Measurements from ENCODE around the gene BCL7C. TPM values are rescaled to one million over a fixed set of nuclear protein-coding genes. Genes with fewer than 3 reads are reported as not detected.
"Not testable (repeated sequence)": the region's sequence is repeated elsewhere in the genome, so short reads cannot be mapped to it uniquely, and the experiment has no call there.

Gene BCL7C
- total RNA-seq, 2 experiments from 2014 or later = 17.8 to 19.1 TPM

- H3K27ac Mint-ChIP-seq = no peak overlapping the region
- ChIA-PET CTCF (interaction anchor here (0.6 to 0.7 kb wide), 2 partner anchors 18 to 32 kb away, joined by 3 read pairs; no protein-coding TSS in a partner anchor), POLR2A (no interaction called here)
- H3K4me3 ChIP-seq (ENCODE audit: low read length) = no peak overlapping the region
- intact Hi-C loops (cut with DNase I, micrococcal nuclease) = no loop called here
- no peak overlapping the region for H3K4me3 Mint-ChIP-seq
- no peaks in the 10 kb centered on the region for H3K36me3 ChIP-seq (ENCODE audit: insufficient read depth, low read length)
- H3K27me3 ChIP-seq (ENCODE audit: control insufficient read depth in 1 of 2, insufficient read depth in 2 of 2, low read length in 2 of 2) = no peaks in the 10 kb centered on the region
- TF ChIP-seq CTCF (IDR thresholded peaks at IDR 0.05) = no peak
- DNase-seq (no peak), ATAC-seq (ENCODE audit: poor library complexity) (no peak)
- H3K27ac ChIP-seq (ENCODE audit: low read depth in 1 of 2, low read length in 2 of 2) = no peak overlapping the region
- H3K4me1 ChIP-seq (ENCODE audit: insufficient read depth, low read length) = peaks cover 14% of the 10 kb centered on the region
- no peaks in the 10 kb centered on the region for H3K9me3 ChIP-seq (ENCODE audit: control insufficient read depth in 1 of 2, insufficient read depth in 1 of 2, low read length in 2 of 2)
- peaks cover 23% of the 10 kb centered on the region for H3K36me3 Mint-ChIP-seq (ENCODE audit: low read depth)
- H3K4me1 Mint-ChIP-seq (ENCODE audit: low read depth) = peaks cover 17% of the 10 kb centered on the region
- no peaks in the 10 kb centered on the region for H3K9me3 Mint-ChIP-seq
- no peaks in the 10 kb centered on the region for H3K27me3 Mint-ChIP-seq
Measured at GRCh38 chr16:30870904-30871303, 23.0 kb downstream of the BCL7C start.

- POLR2A ChIA-PET = interaction anchor here (1.3 kb wide), 1 partner anchor 34 kb away, joined by 3 read pairs; no protein-coding TSS in a partner anchor
- Histone ChIP-seq H3K27ac (ENCODE audit: low read depth in 1 of 2, low read length in 2 of 2) (no peak overlapping the region), H3K4me3 (ENCODE audit: low read length) (no peak overlapping the region), H3K9me3 (ENCODE audit: control insufficient read depth in 1 of 2, insufficient read depth in 1 of 2, low read length in 2 of 2) (no peaks in the 10 kb centered on the region), H3K36me3 (ENCODE audit: insufficient read depth, low read length) (no peaks in the 10 kb centered on the region), H3K27me3 (ENCODE audit: control insufficient read depth in 1 of 2, insufficient read depth in 2 of 2, low read length in 2 of 2) (no peaks in the 10 kb centered on the region), H3K4me1 (ENCODE audit: insufficient read depth, low read length) (no peaks in the 10 kb centered on the region)
- CTCF ChIA-PET = interaction anchor here (1.1 kb wide), 1 partner anchor 35 kb away, joined by 4 read pairs; no protein-coding TSS in a partner anchor
- Mint-ChIP-seq H3K36me3 (ENCODE audit: low read depth) (no peaks in the 10 kb centered on the region), H3K4me3 (no peak overlapping the region), H3K27ac (no peak overlapping the region), H3K27me3 (no peaks in the 10 kb centered on the region), H3K9me3 (no peaks in the 10 kb centered on the region), H3K4me1 (ENCODE audit: low read depth) (no peaks in the 10 kb centered on the region)
- DNase-seq = no peak
- TF ChIP-seq CTCF (IDR thresholded peaks at IDR 0.05) = no peak
- ATAC-seq (ENCODE audit: poor library complexity) = no peak
- intact Hi-C loops (cut with DNase I, micrococcal nuclease) = no loop called here
Measured at GRCh38 chr16:30867747-30868146, 26.1 kb downstream of the BCL7C start.

- ATAC-seq (ENCODE audit: poor library complexity) = no peak
- H3K4me1 ChIP-seq (ENCODE audit: insufficient read depth, low read length) = no peaks in the 10 kb centered on the region
- Mint-ChIP-seq H3K9me3 (no peaks in the 10 kb centered on the region), H3K36me3 (ENCODE audit: low read depth) (no peaks in the 10 kb centered on the region), H3K27me3 (no peaks in the 10 kb centered on the region), H3K4me1 (ENCODE audit: low read depth) (no peaks in the 10 kb centered on the region), H3K27ac (no peak overlapping the region), H3K4me3 (no peak overlapping the region)
- H3K4me3 ChIP-seq (ENCODE audit: low read length) = no peak overlapping the region
- no peaks in the 10 kb centered on the region for H3K27me3 ChIP-seq (ENCODE audit: control insufficient read depth in 1 of 2, insufficient read depth in 2 of 2, low read length in 2 of 2)
- H3K9me3 ChIP-seq (ENCODE audit: control insufficient read depth in 1 of 2, insufficient read depth in 1 of 2, low read length in 2 of 2) = no peaks in the 10 kb centered on the region
- no peak overlapping the region for H3K27ac ChIP-seq (ENCODE audit: low read depth in 1 of 2, low read length in 2 of 2)
- no peaks in the 10 kb centered on the region for H3K36me3 ChIP-seq (ENCODE audit: insufficient read depth, low read length)
- ChIA-PET POLR2A (no interaction called here), CTCF (interaction anchor here (0.9 kb wide), 1 partner anchor 37 kb away, joined by 4 read pairs; no protein-coding TSS in a partner anchor)
- TF ChIP-seq CTCF (IDR thresholded peaks at IDR 0.05) = no peak
- intact Hi-C loops (cut with DNase I, micrococcal nuclease) = no loop called here
- DNase-seq = no peak
Measured at GRCh38 chr16:30866031-30866430, 27.8 kb downstream of the BCL7C start.

GRCh38 chr16:30863178-30863577, 30.7 kb downstream of the BCL7C start:
- H3K4me3 Mint-ChIP-seq, CTCF ChIA-PET: not testable (repeated sequence)

GRCh38 chr16:30860729-30861128, 33.1 kb downstream of the BCL7C start:
- CTCF ChIA-PET; H3K4me3 ChIP-seq (ENCODE audit: low read length); H3K27me3 Mint-ChIP-seq; H3K27ac Mint-ChIP-seq; H3K4me1 ChIP-seq (ENCODE audit: insufficient read depth, low read length); H3K4me3 Mint-ChIP-seq; H3K36me3 Mint-ChIP-seq (ENCODE audit: low read depth); POLR2A ChIA-PET; H3K4me1 Mint-ChIP-seq (ENCODE audit: low read depth); H3K27ac ChIP-seq (ENCODE audit: low read depth in 1 of 2, low read length in 2 of 2); ATAC-seq (ENCODE audit: poor library complexity); H3K9me3 Mint-ChIP-seq; H3K9me3 ChIP-seq (ENCODE audit: control insufficient read depth in 1 of 2, insufficient read depth in 1 of 2, low read length in 2 of 2); DNase-seq; H3K36me3 ChIP-seq (ENCODE audit: insufficient read depth, low read length); H3K27me3 ChIP-seq (ENCODE audit: control insufficient read depth in 1 of 2, insufficient read depth in 2 of 2, low read length in 2 of 2): not testable (repeated sequence)
- intact Hi-C loops (cut with DNase I, micrococcal nuclease) = loop anchor here in 1 of 2 experiments (2.0 kb wide), 1 partner anchor 20 kb away; no protein-coding TSS in a partner anchor

More at GRCh38 chr16:30863178-30863577, 30.7 kb downstream of the BCL7C start:
- H3K9me3 Mint-ChIP-seq; ATAC-seq (ENCODE audit: poor library complexity); H3K4me1 ChIP-seq (ENCODE audit: insufficient read depth, low read length); H3K27me3 ChIP-seq (ENCODE audit: control insufficient read depth in 1 of 2, insufficient read depth in 2 of 2, low read length in 2 of 2); H3K4me3 ChIP-seq (ENCODE audit: low read length); H3K27ac ChIP-seq (ENCODE audit: low read depth in 1 of 2, low read length in 2 of 2); H3K4me1 Mint-ChIP-seq (ENCODE audit: low read depth); H3K36me3 ChIP-seq (ENCODE audit: insufficient read depth, low read length); H3K36me3 Mint-ChIP-seq (ENCODE audit: low read depth); H3K27me3 Mint-ChIP-seq; POLR2A ChIA-PET; H3K9me3 ChIP-seq (ENCODE audit: control insufficient read depth in 1 of 2, insufficient read depth in 1 of 2, low read length in 2 of 2); DNase-seq; intact Hi-C loops (cut with DNase I, micrococcal nuclease); H3K27ac Mint-ChIP-seq: not testable (repeated sequence)
